ENCODE data around the gene PM20D1. TPM values are rescaled to one million over a fixed set of nuclear protein-coding genes. Genes with fewer than 3 reads are reported as not detected.

PM20D1 gene
- total RNA-seq, 1 experiment from 2014 or later: not detected

DNA sequence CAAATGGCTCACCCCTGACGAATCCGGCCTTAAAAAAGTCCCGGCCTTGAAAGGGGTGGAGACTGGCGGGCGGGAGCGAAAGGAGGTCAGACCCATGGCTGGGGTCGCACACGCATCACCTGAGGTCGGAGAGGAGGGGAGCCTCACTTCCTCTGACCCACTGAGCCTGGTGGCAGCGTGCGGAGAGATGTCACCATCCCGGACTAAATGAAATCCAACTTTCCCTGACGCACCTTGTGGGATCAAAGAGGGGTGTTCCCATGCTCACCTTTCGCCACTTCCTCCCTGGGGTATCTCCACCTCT, 36.2 kb downstream of the PM20D1 start:
- peaks cover 14% of the 10 kb centered on the region for H3K4me1 ChIP-seq (replicated peaks; ENCODE audit: insufficient read depth)
- no peaks in the 10 kb centered on the region for H4K20me1 ChIP-seq (ENCODE audit: insufficient read depth)
- H3F3A ChIP-seq (ENCODE audit: insufficient read depth, low read depth): no peaks in the 10 kb centered on the region
- peaks cover 9% of the 10 kb centered on the region; the same call in 1 of the 2 replicates for H3K36me3 ChIP-seq (ENCODE audit: low read depth)
- H3K4me3 ChIP-seq: peak overlapping the region; percentile 80
- TF ChIP-seq CTCF (conservative IDR thresholded peaks at IDR 0.05) (no peak), EZH2 (IDR thresholded peaks at IDR 0.05; ENCODE audit: low read depth) (no peak)
- no peaks in the 10 kb centered on the region; the same call in 1 of the 2 replicates for H3K9me2 ChIP-seq (ENCODE audit: insufficient read depth)
- H3K9me3 ChIP-seq (ENCODE audit: insufficient read depth, low read depth): no peaks in the 10 kb centered on the region
- H3K27me3 ChIP-seq (ENCODE audit: insufficient read depth, low read depth): no peaks in the 10 kb centered on the region
- intact Hi-C loops (cut with micrococcal nuclease; ENCODE audit: unreplicated experiment): loop anchor here (1.0 to 5.0 kb wide), 3 partner anchors 65 to 94 kb away; no protein-coding TSS in a partner anchor
- no TSS peak for BruUV-seq (replicated peaks)
- H3K79me2 ChIP-seq (ENCODE audit: low read depth): peaks cover 25% of the 10 kb centered on the region; the same call in 1 of the 2 replicates
- peak overlapping the region; percentile 97 for H2AFZ ChIP-seq
- ChIA-PET CTCF (no interaction called here), POLR2A (ENCODE audit: unreplicated experiment) (no interaction called here)
- peak in 1 of 2 experiments; percentile 71 for DNase-seq
- peak overlapping the region; percentile 87 for H3K4me2 ChIP-seq
- H3K27ac ChIP-seq: peak overlapping the region; percentile 32; the same call in 1 of the 2 replicates

DNA sequence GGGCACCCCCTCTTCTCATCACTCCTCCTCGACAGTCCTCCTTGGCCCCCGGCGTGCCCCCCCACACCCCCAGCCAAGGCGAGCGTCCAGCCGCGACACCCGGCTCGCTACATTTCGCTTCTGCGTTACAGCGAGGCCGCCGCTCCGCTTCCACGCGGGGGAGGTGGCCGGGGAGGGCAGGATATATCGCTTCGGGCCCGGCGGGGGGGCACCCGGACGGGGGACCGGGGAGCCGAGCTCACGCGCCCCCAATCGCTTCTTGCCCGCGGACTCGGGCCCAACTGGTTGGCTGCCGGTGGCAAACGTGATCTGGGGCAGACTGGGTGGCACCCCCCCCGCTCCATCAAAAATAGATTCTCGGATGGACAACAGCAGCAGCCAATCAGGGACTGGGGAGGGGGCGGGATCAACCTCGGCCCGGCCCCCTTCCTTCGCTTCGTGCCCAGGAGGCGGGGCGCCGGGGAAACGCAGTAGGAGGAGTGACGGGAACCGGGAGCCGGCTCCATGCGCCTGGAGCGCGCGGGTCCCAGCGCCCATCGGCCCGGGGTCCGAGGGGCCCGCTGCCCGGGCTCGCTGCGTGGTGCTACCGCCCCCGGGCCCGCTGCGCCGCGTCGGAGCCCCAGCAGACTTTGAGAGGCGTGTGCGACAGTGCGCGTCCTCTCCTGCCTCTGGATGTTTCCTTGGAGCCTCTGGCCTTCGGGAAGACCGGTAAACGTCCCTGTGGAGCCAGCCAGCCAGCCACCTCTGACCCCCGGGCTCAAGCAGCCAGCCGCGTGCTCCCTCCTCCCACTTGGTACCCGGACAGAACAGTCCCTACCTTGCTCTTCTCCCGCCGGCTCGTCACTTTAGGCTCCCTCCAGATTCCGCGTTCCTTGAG, 36.8 kb downstream of the PM20D1 start, which contains the start of gene SLC41A1:
SLC41A1 (minus strand) TSS at position 321 of the 877 bp plus-strand sequence. CDS start 2,757 bp downstream, outside the sequence.
- Histone ChIP-seq H3K36me3 (ENCODE audit: low read depth) (peaks cover 9% of the 10 kb centered on the region; the same call in 1 of the 2 replicates), H3F3A (ENCODE audit: insufficient read depth, low read depth) (no peaks in the 10 kb centered on the region), H2AFZ (peak within 1 kb of the TSS; percentile 97), H3K27ac (peak within 1 kb of the TSS; percentile 32), H3K27me3 (ENCODE audit: insufficient read depth, low read depth) (no peaks in the 10 kb centered on the region), H3K4me2 (peak within 1 kb of the TSS; percentile 87), H3K9me3 (ENCODE audit: insufficient read depth, low read depth) (no peaks in the 10 kb centered on the region), H3K9me2 (ENCODE audit: insufficient read depth) (no peaks in the 10 kb centered on the region; the same call in 1 of the 2 replicates), H3K4me3 (peak within 1 kb of the TSS; percentile 80), H3K4me1 (replicated peaks; ENCODE audit: insufficient read depth) (peaks cover 14% of the 10 kb centered on the region), H4K20me1 (ENCODE audit: insufficient read depth) (no peaks in the 10 kb centered on the region), H3K79me2 (ENCODE audit: low read depth) (peaks cover 28% of the 10 kb centered on the region; the same call in 1 of the 2 replicates)
- TF ChIP-seq CTCF (conservative IDR thresholded peaks at IDR 0.05) (no peak), EZH2 (IDR thresholded peaks at IDR 0.05; ENCODE audit: low read depth) (no peak)
- POLR2A ChIA-PET (ENCODE audit: unreplicated experiment): no interaction called here
- BruUV-seq (replicated peaks): no TSS peak
- intact Hi-C loops (cut with micrococcal nuclease; ENCODE audit: unreplicated experiment): loop anchor here (1.0 to 5.0 kb wide), 3 partner anchors 64 to 94 kb away; no protein-coding TSS in a partner anchor
- DNase-seq: peak; percentile 78 to 89
- CTCF ChIA-PET: interaction anchor here (0.7 kb wide), 1 partner anchor 164 kb away, joined by 5 read pairs; no protein-coding TSS in a partner anchor

DNA sequence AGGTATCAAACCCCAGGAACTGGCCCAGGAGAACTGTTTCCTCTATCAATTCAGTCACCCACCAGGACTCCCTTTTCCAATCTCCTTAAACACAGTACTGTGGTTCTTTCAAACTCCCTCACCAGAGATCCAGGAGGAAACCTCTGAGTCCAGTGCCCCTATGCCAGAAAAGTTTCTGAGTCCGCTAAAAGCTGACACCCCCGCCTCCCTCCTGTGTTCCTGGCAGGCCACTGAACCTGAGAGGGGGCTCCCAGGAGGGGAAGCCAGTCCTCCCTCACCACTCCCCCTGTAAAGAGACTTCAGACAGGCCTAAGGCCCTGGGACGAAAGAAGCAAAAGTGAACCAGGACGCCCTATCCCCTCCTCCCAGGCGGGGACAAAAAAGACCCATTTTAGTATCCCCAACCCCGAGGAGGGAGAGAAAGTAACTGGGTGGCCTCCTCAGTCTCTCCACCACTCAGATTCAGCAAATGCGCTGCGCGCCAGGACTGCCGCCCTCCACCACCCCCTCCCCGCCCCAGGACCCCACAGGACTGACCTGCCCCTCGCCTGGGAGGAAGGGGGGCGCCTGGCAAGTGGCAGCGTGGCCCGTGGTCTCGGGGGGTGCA, 37.6 kb downstream of the PM20D1 start:
- peaks cover 29% of the 10 kb centered on the region; the same call in 1 of the 2 replicates for H3K79me2 ChIP-seq (ENCODE audit: low read depth)
- H3K4me2 ChIP-seq: peak overlapping the region; percentile 87
- H3K27me3 ChIP-seq (ENCODE audit: insufficient read depth, low read depth): no peaks in the 10 kb centered on the region
- peaks cover 9% of the 10 kb centered on the region; the same call in 1 of the 2 replicates for H3K36me3 ChIP-seq (ENCODE audit: low read depth)
- H4K20me1 ChIP-seq (ENCODE audit: insufficient read depth): no peaks in the 10 kb centered on the region
- H3K4me3 ChIP-seq: peak overlapping the region; percentile 80
- ChIA-PET CTCF (interaction anchor here (0.7 kb wide), 1 partner anchor 165 kb away, joined by 5 read pairs; no protein-coding TSS in a partner anchor), POLR2A (ENCODE audit: unreplicated experiment) (no interaction called here)
- peaks cover 14% of the 10 kb centered on the region for H3K4me1 ChIP-seq (replicated peaks; ENCODE audit: insufficient read depth)
- H2AFZ ChIP-seq: peak overlapping the region; percentile 97
- H3K9me2 ChIP-seq (ENCODE audit: insufficient read depth): no peaks in the 10 kb centered on the region; the same call in 1 of the 2 replicates
- TF ChIP-seq CTCF (conservative IDR thresholded peaks at IDR 0.05): no peak
- intact Hi-C loops (cut with micrococcal nuclease; ENCODE audit: unreplicated experiment): loop anchor here (2.0 to 5.0 kb wide), 2 partner anchors 64 to 95 kb away; no protein-coding TSS in a partner anchor
- H3F3A ChIP-seq (ENCODE audit: insufficient read depth, low read depth): no peaks in the 10 kb centered on the region
- H3K9me3 ChIP-seq (ENCODE audit: insufficient read depth, low read depth): no peaks in the 10 kb centered on the region
- TSS peak; percentile 41 for BruUV-seq (replicated peaks)
- H3K27ac ChIP-seq: no peak overlapping the region
- peak in 1 of 2 experiments; percentile 8 for DNase-seq
